C4-2B (cell line): ENCODE measurements around the gene BRD4.

Experiments
- H3K27ac ChIP-seq: fragments of 450-650 bp; 2 replicates; pipeline ENCODE4 v1.5.1; 2017
- ZFX ChIP-seq: fragments of 450-650 bp; IDR thresholded peaks from 2 replicates; pipeline ENCODE4 v1.6.1; 2017
- TF ChIP-seq, protein P1 (sequence below): fragments of 450-650 bp; conservative IDR thresholded peaks from 2 replicates; pipeline ENCODE4 v1.5.1; 2017; ENCODE audit warnings: mild to moderate bottlenecking

The BRD4 gene

DNA sequence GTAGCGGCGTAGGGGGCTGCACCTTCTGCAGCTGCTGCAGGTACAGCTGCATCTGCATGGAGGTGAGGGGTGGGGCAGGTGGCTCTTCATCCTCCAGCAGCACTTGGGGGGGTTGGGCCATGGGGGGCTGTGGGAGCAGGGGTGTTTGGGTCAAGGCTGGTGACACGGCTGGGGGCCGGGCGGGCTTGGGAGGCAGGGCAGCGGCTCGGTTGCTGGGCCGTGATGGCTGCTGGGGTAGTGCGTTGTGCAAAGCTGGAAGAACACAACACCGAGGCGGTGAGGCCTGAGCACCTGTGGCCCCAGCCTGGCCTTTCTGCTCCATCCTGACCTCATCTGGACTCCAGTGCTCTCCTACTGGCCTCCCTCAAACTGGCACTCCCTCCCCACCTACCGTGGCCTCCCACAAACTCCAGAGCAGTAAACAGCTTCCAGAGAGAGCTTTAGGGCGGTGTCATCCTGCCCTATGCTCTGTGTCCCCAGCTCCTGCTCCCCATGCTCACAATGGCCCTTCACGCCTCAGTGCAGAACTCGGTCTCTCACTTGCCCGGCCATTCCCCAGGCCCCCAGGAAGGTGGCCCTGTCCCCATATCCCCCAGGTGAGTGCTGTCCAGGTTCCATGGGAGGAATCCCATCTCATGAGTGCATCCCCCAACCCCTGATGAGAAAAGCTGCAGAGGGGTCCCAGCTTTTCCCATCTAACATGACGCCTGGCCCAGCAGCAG, 88.9 kb downstream of the BRD4 start:
- no peak overlapping the region for H3K27ac ChIP-seq
- TF ChIP-seq, protein P1, sequence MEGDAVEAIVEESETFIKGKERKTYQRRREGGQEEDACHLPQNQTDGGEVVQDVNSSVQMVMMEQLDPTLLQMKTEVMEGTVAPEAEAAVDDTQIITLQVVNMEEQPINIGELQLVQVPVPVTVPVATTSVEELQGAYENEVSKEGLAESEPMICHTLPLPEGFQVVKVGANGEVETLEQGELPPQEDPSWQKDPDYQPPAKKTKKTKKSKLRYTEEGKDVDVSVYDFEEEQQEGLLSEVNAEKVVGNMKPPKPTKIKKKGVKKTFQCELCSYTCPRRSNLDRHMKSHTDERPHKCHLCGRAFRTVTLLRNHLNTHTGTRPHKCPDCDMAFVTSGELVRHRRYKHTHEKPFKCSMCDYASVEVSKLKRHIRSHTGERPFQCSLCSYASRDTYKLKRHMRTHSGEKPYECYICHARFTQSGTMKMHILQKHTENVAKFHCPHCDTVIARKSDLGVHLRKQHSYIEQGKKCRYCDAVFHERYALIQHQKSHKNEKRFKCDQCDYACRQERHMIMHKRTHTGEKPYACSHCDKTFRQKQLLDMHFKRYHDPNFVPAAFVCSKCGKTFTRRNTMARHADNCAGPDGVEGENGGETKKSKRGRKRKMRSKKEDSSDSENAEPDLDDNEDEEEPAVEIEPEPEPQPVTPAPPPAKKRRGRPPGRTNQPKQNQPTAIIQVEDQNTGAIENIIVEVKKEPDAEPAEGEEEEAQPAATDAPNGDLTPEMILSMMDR, result no peak
- no peak for TF ChIP-seq ZFX

DNA sequence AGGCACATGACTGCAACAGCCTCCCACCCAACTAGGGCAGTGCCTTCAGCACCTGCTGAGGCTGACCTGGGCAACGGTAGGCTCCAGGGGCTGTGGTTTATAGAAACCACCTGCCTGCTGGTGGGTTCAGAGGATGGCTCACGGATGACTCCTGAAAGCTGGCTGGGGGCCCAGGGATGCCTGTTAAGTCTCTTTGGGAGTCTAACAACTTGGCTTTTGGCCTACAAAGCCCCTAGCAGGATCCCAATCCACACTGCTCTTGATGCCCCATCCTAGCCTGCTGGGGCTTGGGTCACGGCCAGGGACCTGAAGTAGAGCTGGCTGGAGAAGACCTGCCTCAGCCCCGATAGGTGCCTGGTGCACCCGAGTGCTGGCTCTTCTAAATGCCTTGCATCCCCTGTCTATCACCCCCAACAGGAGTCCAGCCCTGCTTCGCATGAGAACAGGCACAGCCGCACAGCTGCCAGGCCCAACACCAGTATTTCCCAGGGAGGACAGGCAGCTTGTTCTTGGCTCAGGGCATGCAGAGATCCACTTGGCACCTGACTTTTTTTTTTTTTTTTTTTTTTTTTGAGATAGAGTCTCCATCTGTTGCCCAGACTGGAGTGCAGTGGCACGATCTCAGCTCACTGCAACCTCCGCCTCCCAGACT, 91.0 kb downstream of the BRD4 start:
- no peak overlapping the region for H3K27ac ChIP-seq
- TF ChIP-seq ZFX, result no peak
- TF ChIP-seq, protein P1, result no peak

DNA sequence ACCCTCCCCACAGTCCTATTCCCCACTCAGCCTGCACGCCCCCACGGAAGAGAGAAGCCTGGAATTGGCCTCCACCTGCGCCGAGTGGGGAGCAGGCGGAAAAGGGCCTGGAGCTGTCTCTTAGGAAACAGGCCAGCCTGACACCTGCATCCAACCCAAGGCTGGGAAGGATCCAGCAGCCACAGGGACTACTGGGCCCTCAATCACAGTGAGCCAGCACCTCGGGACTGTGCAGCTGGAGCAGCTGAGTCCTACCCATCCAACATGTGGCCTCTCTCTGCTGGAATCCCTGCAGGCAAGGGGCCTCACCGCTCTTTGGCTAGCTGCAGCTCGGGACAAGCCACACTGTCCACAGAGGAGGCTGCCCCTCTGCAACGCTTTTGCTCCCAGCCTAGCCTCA, 91.8 kb downstream of the BRD4 start:
- no peak for TF ChIP-seq ZFX
- TF ChIP-seq, protein P1, result no peak

DNA sequence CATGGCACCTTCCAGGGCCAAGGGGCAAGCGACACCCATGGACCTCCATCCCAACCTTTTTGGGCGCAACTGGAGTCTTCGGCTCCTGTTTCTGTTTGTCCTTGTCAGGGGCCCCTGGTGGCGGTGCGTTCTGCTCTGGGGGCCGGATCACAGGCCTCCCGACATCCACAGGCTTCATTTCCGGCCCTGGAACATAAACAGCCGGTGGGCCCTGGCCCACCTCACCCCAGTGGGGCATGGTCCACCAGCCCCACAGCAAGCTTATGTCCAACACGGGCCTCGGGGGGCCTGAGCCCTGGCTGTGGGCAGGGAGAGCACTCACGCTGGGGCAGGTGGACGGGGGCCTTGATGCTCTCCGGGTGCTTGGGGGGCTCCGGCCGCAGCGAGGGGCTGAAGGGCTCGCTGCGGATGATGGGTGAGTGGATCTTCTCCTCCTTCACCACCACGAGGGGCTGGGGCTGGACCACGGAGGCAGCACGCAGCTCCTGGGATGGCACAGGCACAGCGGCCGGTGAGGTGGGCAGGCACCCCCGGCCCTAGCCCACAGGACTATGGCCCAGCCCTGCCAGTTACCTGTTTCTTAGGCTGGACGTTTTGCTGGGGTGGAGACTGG, 92.9 kb downstream of the BRD4 start:
- no peak overlapping the region for H3K27ac ChIP-seq
- TF ChIP-seq, protein P1, result no peak
- TF ChIP-seq ZFX, result no peak

More for the DNA sequence above, 91.8 kb downstream of the BRD4 start:
- H3K27ac ChIP-seq, result no peak overlapping the region

DNA sequence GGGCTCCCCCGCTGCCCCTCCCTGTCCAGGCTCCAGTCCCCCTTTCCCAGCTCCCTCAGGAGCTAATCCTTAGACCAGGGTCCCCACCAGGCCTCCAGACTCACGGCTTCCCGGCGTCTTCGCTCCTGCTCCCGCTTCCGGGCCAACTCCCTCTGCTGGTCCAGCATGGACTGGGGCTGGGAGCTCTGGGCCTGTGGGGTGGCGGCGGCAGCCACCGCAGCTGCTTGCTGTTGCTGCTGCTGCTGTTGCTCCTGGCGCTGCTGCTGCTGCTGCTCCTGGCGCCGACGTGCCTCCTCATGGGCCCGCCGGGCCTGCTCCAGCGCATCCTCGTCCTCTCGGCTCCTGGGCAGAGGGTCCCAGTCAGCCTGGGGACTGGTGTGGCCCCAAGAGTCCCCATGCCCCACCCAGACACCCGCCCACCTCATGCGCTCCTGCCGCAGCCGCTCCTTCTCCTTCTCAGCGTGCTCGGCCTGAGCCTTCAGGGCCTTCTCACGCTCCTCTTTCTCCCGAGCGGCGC, 93.6 kb downstream of the BRD4 start:
- H3K27ac ChIP-seq, result no peak overlapping the region
- TF ChIP-seq, protein P1, result no peak
- no peak for TF ChIP-seq ZFX

DNA sequence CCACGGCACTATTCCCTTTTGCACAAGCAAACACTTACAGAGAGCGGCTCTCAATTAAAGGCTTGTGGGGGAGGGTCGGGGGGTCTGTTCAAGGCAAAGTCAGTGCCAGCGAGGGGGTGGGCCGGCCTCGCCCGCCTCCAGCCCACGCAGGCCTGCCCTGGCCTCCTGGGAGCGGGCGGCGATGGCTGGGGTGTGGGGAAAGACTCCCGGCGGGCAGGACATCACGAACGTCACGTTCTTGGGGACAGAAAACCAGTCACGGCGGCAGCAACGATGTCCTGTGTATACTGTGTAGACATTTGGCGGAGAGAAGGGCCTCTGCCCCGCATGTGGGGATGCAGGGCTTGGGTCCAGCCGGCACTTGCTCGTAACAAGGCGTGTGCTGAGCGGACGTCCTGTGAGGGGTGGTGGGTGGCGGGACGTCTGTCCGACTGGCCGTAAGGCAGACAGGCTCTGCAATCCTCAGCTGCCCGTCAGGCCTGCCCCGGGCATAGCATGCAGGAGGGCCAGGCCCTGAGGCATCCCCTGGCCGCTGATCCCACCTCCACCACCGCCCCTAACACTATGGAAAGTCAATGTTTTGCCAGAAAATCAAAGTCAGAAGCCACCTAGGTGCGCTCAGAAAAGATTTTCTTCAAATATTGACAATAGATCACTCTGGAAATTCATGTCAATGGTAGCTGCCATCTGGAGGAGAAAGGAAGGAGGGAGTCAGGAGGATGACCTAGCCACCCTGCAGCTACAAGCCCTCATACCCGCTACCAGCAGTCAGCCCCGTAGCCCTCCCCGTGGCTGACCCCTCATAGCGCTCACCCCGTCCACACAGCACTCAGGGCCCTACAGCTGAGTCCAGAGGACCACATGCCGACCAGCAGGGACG, 94.3 kb downstream of the BRD4 start:
- TF ChIP-seq, protein P1, result no peak
- no peak for TF ChIP-seq ZFX

More for the DNA sequence above, 94.3 kb downstream of the BRD4 start:
- H3K27ac ChIP-seq, result no peak overlapping the region
